Smooth muscle cell (in vitro differentiated cells): Measurements from ENCODE around the gene COQ8A. TPM values are rescaled to one million over a fixed set of nuclear protein-coding genes. Genes with fewer than 3 reads are reported as not detected.

Source experiments
- DNase-seq: peaks from one replicate; lab custom pipeline; 2025; ENCODE audit not compliant: unreplicated experiment; lab: John Stamatoyannopoulos, UW
- H2AFZ ChIP-seq: fragments of 200-600 bp; sonication (generic); 2 replicates; pipeline ENCODE4 v1.6.0; 2016; ENCODE audit warnings: antibody characterized with exemption, low read depth, mild to moderate bottlenecking
- H3F3A ChIP-seq: fragments of 200-600 bp; sonication (generic); 2 replicates; pipeline ENCODE4 v1.6.0; 2017; ENCODE audit warnings: antibody characterized with exemption, low read depth
- H3K27ac ChIP-seq: fragments of 200-600 bp; sonication (generic); 2 replicates; pipeline ENCODE4 v1.5.1; 2016; ENCODE audit warnings: low read depth, mild to moderate bottlenecking
- H3K27me3 ChIP-seq: fragments of 200-600 bp; sonication (generic); 2 replicates; pipeline ENCODE4 v1.6.1; 2016; ENCODE audit warnings: low read depth, mild to moderate bottlenecking
- H3K36me3 ChIP-seq: fragments of 200-600 bp; sonication (generic); 2 replicates; pipeline ENCODE4 v1.5.1; 2016; ENCODE audit warnings: low read depth
- H3K4me1 ChIP-seq: fragments of 200-600 bp; sonication (generic); 2 replicates; pipeline ENCODE4 v1.5.1; 2016; ENCODE audit warnings: low read depth
- H3K4me2 ChIP-seq: fragments of 200-600 bp; sonication (generic); 2 replicates; pipeline ENCODE4 v1.6.0; 2016; ENCODE audit warnings: mild to moderate bottlenecking
- H3K4me3 ChIP-seq: fragments of 200-600 bp; sonication (generic); 2 replicates; pipeline ENCODE4 v1.5.1; 2016; ENCODE audit warnings: mild to moderate bottlenecking
- H3K79me2 ChIP-seq: fragments of 200-600 bp; sonication (generic); 2 replicates; pipeline ENCODE4 v1.6.0; 2016; ENCODE audit warnings: low read depth, mild to moderate bottlenecking
- H3K9ac ChIP-seq: fragments of 200-600 bp; sonication (generic); 2 replicates; pipeline ENCODE4 v1.6.0; 2016; ENCODE audit warnings: low read depth
- H3K9me3 ChIP-seq: fragments of 200-600 bp; sonication (generic); replicated peaks from 2 replicates; pipeline ENCODE4 v1.5.1; 2016; ENCODE audit warnings: low read depth
- H4K20me1 ChIP-seq: fragments of 200-600 bp; sonication (generic); 2 replicates; pipeline ENCODE4 v1.6.0; 2016; ENCODE audit warnings: low read depth
- WGBS: methylation state at CpG from one replicate; pipeline ENCODE4 v1.1.7; 2016; ENCODE audit warnings: low lambda C conversion rate; 5-methylcytosine and 5-hydroxymethylcytosine counted together
- polyA plus RNA-seq: library from polyadenylated mRNA; unstranded; fragments of >200 nt; fragmentation: Nextera tagmentation; extraction: Ambion mirVana; gene quantifications from 2 replicates; pipeline ENCODE4 v1.2.1, GENCODE V29; 2016
- total RNA-seq: library from RNA; depleted of rRNA; stranded (reverse); fragments of >200 nt; gene quantifications from 2 replicates; pipeline ENCODE4 v1.2.3, GENCODE V29; 2014
- TF ChIP-seq, protein P1 (sequence below): fragments of 200-600 bp; sonication (generic); IDR thresholded peaks from 2 replicates; pipeline ENCODE4 v1.5.1; 2017; ENCODE audit warnings: borderline replicate concordance, mild to moderate bottlenecking, antibody characterized with exemption; ENCODE audit not compliant: insufficient read depth, poor library complexity, severe bottlenecking

Gene COQ8A
- total and polyA plus RNA-seq, 2 experiments from 2014 or later, result 3.1 to 3.4 TPM

DNA sequence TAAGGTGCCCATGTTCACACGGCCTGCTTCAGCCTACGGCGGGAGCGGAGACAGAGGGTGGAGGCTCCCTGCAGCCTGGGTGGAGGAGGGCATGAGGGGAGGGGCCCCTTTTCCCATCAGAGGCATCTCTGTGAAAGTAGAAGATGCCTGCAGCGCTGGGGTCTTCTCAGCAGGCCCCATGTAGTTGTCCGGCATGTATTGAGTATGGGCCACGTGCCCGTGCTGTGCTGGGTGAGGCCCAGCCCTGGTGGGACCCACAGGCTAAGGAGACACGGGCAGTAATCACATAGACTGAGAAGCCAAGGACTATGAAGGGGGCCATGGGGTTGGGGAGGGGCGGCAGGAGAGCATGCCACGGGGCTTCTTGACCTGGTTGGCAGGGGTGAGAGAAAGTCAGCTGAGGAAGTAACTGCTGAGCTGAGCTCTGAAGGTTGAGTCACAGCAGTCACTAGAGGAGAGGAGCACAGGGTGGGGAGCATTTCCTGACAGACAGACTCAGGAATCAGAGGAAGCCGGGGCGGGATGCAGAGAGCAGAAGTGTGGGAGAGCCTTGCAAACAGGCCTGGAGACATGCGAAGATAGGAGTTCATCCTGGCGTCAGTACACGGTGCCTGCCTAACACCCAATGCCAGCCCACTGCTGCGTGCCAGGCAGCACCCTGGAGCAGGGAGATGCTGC lies 48.1 kb upstream of the COQ8A start:
- H3K9me3 ChIP-seq, result no peaks in the 10 kb centered on the region
- no peak overlapping the region for H3K4me3 ChIP-seq
- 86% methylated on average over 17 of the region's 17 CpGs for WGBS
- H3K27me3 ChIP-seq, result no peaks in the 10 kb centered on the region
- no peaks in the 10 kb centered on the region for H4K20me1 ChIP-seq
- H3K36me3 ChIP-seq, result no peaks in the 10 kb centered on the region
- no peak overlapping the region for H3K4me2 ChIP-seq
- TF ChIP-seq, protein P1, sequence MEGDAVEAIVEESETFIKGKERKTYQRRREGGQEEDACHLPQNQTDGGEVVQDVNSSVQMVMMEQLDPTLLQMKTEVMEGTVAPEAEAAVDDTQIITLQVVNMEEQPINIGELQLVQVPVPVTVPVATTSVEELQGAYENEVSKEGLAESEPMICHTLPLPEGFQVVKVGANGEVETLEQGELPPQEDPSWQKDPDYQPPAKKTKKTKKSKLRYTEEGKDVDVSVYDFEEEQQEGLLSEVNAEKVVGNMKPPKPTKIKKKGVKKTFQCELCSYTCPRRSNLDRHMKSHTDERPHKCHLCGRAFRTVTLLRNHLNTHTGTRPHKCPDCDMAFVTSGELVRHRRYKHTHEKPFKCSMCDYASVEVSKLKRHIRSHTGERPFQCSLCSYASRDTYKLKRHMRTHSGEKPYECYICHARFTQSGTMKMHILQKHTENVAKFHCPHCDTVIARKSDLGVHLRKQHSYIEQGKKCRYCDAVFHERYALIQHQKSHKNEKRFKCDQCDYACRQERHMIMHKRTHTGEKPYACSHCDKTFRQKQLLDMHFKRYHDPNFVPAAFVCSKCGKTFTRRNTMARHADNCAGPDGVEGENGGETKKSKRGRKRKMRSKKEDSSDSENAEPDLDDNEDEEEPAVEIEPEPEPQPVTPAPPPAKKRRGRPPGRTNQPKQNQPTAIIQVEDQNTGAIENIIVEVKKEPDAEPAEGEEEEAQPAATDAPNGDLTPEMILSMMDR, result no peak
- no peak overlapping the region for H2AFZ ChIP-seq
- no peaks in the 10 kb centered on the region for H3K4me1 ChIP-seq
- no peak for DNase-seq
- H3F3A ChIP-seq, result no peaks in the 10 kb centered on the region
- no peak overlapping the region for H3K27ac ChIP-seq
- H3K9ac ChIP-seq, result no peak overlapping the region
- H3K79me2 ChIP-seq, result no peaks in the 10 kb centered on the region

DNA sequence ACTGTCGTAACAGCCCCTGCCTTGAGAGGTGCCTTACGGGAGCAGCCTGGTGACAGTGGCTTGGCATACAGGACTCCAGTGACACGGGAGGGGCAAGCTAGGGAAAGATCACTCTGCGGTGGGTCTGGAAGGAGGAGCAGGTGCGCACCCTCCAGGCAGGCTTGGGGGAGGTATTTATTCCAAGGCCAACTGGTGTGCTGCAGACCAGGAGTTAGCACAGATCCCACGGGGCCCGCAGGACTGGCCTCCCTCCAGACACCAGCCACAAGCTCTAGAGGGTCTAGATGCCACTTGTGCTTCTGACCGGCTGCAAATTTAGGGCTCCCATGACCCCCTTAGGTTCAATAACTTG lies 47.6 kb upstream of the COQ8A start:
- TF ChIP-seq, protein P1, result no peak
- 94% methylated on average over 8 of the region's 8 CpGs for WGBS

DNA sequence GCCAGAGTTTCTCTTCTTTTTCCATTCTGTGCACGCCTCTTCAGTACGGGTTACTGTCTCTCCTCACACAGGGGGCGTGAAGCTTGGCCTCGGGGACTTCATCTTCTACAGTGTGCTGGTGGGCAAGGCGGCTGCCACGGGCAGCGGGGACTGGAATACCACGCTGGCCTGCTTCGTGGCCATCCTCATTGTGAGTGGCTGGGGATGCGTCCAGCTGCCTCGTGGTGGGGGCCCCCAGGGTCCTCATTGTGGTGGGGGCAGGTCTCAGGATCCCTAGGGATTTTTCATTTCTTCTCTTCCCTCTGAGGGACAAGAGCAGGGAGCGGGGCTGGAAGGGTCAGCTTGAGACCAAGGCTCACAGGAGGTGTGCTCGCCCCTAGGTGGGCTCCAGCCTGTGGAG lies 46.2 kb upstream of the COQ8A start:
- H2AFZ ChIP-seq, result no peak overlapping the region
- H3K27me3 ChIP-seq, result no peaks in the 10 kb centered on the region
- no peaks in the 10 kb centered on the region for H3K9me3 ChIP-seq
- no peaks in the 10 kb centered on the region for H3K36me3 ChIP-seq
- no peak overlapping the region for H3K27ac ChIP-seq
- no peak overlapping the region for H3K9ac ChIP-seq
- WGBS, result 96% methylated on average over 13 of the region's 13 CpGs
- H3F3A ChIP-seq, result no peaks in the 10 kb centered on the region
- no peak overlapping the region for H3K4me2 ChIP-seq
- no peak for DNase-seq
- TF ChIP-seq, protein P1, result no peak
- H3K79me2 ChIP-seq, result no peaks in the 10 kb centered on the region
- no peaks in the 10 kb centered on the region for H4K20me1 ChIP-seq
- H3K4me1 ChIP-seq, result no peaks in the 10 kb centered on the region
- no peak overlapping the region for H3K4me3 ChIP-seq

More for the DNA sequence above, 47.6 kb upstream of the COQ8A start:
- H3K4me2 ChIP-seq, result no peak overlapping the region
- no peaks in the 10 kb centered on the region for H3K27me3 ChIP-seq
- H3K27ac ChIP-seq, result no peak overlapping the region
- no peaks in the 10 kb centered on the region for H3K36me3 ChIP-seq
- no peak overlapping the region for H2AFZ ChIP-seq
- no peaks in the 10 kb centered on the region for H3F3A ChIP-seq
- H3K4me3 ChIP-seq, result no peak overlapping the region
- no peak for DNase-seq
- H3K4me1 ChIP-seq, result no peaks in the 10 kb centered on the region
- no peak overlapping the region for H3K9ac ChIP-seq
- no peaks in the 10 kb centered on the region for H4K20me1 ChIP-seq
- H3K79me2 ChIP-seq, result no peaks in the 10 kb centered on the region
- no peaks in the 10 kb centered on the region for H3K9me3 ChIP-seq

DNA sequence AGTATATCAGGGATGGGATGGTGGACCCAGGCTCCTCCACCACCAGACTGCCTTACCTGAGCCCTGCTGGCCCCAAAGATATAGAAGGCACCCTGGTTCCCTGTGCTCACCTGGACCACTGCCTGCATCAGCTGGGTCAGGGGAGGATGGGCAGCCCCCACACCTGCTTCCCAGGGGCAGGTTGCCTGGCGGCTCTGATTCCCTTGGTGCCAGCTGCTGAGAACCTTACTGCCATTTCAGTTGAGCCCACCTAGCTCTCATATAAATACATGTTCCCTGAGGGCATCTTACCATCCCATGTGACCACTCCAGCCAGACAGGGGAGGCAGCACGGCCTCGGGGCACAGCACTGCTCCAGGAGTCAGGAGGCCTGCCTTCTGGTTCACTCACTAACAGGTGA lies 45.3 kb upstream of the COQ8A start:
- H3K4me2 ChIP-seq, result no peak overlapping the region
- no peak overlapping the region for H3K27ac ChIP-seq
- 100% methylated on average over 3 of the region's 3 CpGs for WGBS
- no peak for DNase-seq
- H3F3A ChIP-seq, result no peaks in the 10 kb centered on the region
- no peaks in the 10 kb centered on the region for H3K9me3 ChIP-seq
- H2AFZ ChIP-seq, result no peak overlapping the region
- no peaks in the 10 kb centered on the region for H3K79me2 ChIP-seq
- H3K9ac ChIP-seq, result no peak overlapping the region
- no peaks in the 10 kb centered on the region for H3K4me1 ChIP-seq
- no peaks in the 10 kb centered on the region for H4K20me1 ChIP-seq
- no peak overlapping the region for H3K4me3 ChIP-seq
- no peaks in the 10 kb centered on the region for H3K27me3 ChIP-seq
- H3K36me3 ChIP-seq, result no peaks in the 10 kb centered on the region
- TF ChIP-seq, protein P1, result no peak
